ENCODE data around the gene FRZB. TPM values are rescaled to one million over a fixed set of nuclear protein-coding genes. Genes with fewer than 3 reads are reported as not detected.
A peak's percentile ranks its signal among the peaks of the same experiment; 100 is the strongest.

FRZB gene
- total and polyA plus RNA-seq, 2 of the 13 experiments (the other 11 are each of a cell fraction or from before 2014, with no cell fraction given): 0.04 to 1.2 TPM

GRCh38 chr2:182831101-182831500 lies 35.3 kb downstream of the FRZB start (continued):
- no peak for TF ChIP-seq TRIM22 (IDR thresholded peaks at IDR 0.05)
- no peak for TF ChIP-seq SRF (IDR thresholded peaks at IDR 0.05; ENCODE audit: low read depth, low read length)
- no peak for TF ChIP-seq TBL1XR1 (IDR thresholded peaks at IDR 0.05; ENCODE audit: borderline replicate concordance, low read length, partially characterized antibody)

GRCh38 chr2:182827182-182827879 lies 39.1 kb downstream of the FRZB start:
- Histone ChIP-seq H3K9me3 (ENCODE audit: low read length) (no peaks in the 10 kb centered on the region), H3K4me2 (ENCODE audit: low read depth, low read length) (no peak overlapping the region), H3K4me1 (ENCODE audit: insufficient read depth, low read length) (no peaks in the 10 kb centered on the region), H3K9ac (ENCODE audit: insufficient read depth, low read depth, low read length) (no peak overlapping the region), H4K20me1 (ENCODE audit: insufficient read depth, low read length) (no peaks in the 10 kb centered on the region), H2AFZ (ENCODE audit: low read length) (no peak overlapping the region), H3K36me3 (replicated peaks in 1 of 2; ENCODE audit: control insufficient read depth in 1 of 2, insufficient read depth in 2 of 2, low read length in 2 of 2) (no peaks in the 10 kb centered on the region), H3K27ac (ENCODE audit: extremely low read length, insufficient read depth, low read length) (no peak overlapping the region), H3K4me3 (replicated peaks in 1 of 3; ENCODE audit: insufficient read depth in 1 of 3, low read depth in 2 of 3, low read length in 3 of 3) (no peak overlapping the region), H3K27me3 (ENCODE audit: control insufficient read depth in 1 of 2, insufficient read depth in 2 of 2, low read length in 2 of 2) (no peaks in the 10 kb centered on the region; a peak in 1 of 5 replicates), H3K79me2 (ENCODE audit: insufficient read depth, low read length) (no peaks in the 10 kb centered on the region)
- 35% methylated on average over 2 of the region's 2 CpGs for WGBS (ENCODE audit: low lambda C conversion rate)
- TF ChIP-seq ZBTB40 (IDR thresholded peaks at IDR 0.05) (0 out of 2 replicates have a peak, but pooled peaks have one; percentile 17), ZBTB40 (CRISPR knock-in tag; IDR thresholded peaks at IDR 0.05) (peak; percentile 79; the same call in 1 of the 2 replicates), KAT2B (IDR thresholded peaks at IDR 0.05; ENCODE audit: borderline replicate concordance, low read depth, low read length) (no peak), ARHGAP35 (CRISPR knock-in tag; IDR thresholded peaks at IDR 0.05; ENCODE audit: borderline replicate concordance) (no peak), ADNP (CRISPR knock-in tag; IDR thresholded peaks at IDR 0.05) (no peak)
- FAIRE-seq: no peak
- DNase-seq (ENCODE audit: low spot score): no peak
- intact Hi-C loops (cut with micrococcal nuclease; ENCODE audit: unreplicated experiment) (no loop called here), in situ Hi-C loops (cut with HindIII; ENCODE audit: extremely low pct_ligation_motif_present, low pct_unique_long_range_greater_than_20kb) (no loop called here)
- POLR2A ChIA-PET: no interaction called here
- no TSS peak for BruUV-seq (replicated peaks)
- no peak for ATAC-seq
- CTCF ChIA-PET (ENCODE audit: low intra/inter-chr PET ratio, low total read pairs): no interaction called here

Measured in HepG2 (cell line).